ENCODE data around the gene CEP128.

The CEP128 gene

GRCh38 chr14:80554139-80554538, 387.4 kb downstream of the CEP128 start:
- no peak for DNase-seq
- TF ChIP-seq POLR2A (IDR thresholded peaks at IDR 0.05; ENCODE audit: low read length) (no peak), GATA1 (IDR thresholded peaks at IDR 0.05; ENCODE audit: low read depth, low read length) (no peak)

DNA sequence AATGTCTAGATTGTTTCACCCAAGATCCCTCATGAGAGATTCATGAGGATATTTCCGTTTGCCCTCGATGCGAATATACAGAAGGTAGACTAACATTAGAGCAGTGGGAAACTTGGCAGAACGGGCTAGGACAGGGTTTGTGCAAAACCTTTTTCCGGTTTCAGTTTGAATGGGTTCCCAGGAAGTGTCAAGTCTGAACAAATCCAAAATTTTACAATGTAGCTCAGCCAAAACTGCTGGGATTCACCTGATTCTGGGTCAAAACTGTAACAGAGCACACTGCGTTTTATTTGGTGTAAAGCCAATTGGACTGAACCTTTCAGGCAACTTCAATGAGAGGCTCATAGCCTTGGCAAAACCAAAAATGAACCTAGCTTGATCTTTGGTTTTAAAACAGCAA, 392.4 kb downstream of the CEP128 start:
- no peak for DNase-seq
- TF ChIP-seq POLR2A (IDR thresholded peaks at IDR 0.05; ENCODE audit: low read length) (no peak), GATA1 (IDR thresholded peaks at IDR 0.05; ENCODE audit: low read depth, low read length) (no peak)

- no peak for DNase-seq
- no peak for TF ChIP-seq GATA1 (IDR thresholded peaks at IDR 0.05; ENCODE audit: low read depth, low read length)
- TF ChIP-seq POLR2A (IDR thresholded peaks at IDR 0.05; ENCODE audit: low read length): no peak
Measured at GRCh38 chr14:80545935-80546854, 395.3 kb downstream of the CEP128 start.

DNA sequence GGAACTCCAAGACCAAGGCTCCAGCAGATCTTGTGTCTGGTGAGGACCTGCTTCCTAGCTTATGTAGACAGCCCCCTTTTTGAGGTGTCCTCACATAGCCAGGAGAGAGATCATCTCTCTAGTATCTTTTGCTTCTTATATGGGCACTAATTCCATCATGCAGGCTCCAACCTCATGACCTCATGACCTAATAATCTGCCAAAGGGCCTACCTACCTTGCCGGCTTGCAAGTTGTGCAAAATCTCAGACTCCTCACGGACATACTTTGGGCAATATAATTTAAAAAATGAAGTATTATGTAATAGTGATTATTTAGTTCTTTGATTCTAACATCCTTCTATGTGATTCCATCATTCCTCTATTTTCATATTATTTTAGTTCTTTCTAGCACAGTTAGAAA, 397.2 kb downstream of the CEP128 start:
- no peak for DNase-seq
- TF ChIP-seq GATA1 (IDR thresholded peaks at IDR 0.05; ENCODE audit: low read depth, low read length): no peak
- no peak for TF ChIP-seq POLR2A (IDR thresholded peaks at IDR 0.05; ENCODE audit: low read length)

DNA sequence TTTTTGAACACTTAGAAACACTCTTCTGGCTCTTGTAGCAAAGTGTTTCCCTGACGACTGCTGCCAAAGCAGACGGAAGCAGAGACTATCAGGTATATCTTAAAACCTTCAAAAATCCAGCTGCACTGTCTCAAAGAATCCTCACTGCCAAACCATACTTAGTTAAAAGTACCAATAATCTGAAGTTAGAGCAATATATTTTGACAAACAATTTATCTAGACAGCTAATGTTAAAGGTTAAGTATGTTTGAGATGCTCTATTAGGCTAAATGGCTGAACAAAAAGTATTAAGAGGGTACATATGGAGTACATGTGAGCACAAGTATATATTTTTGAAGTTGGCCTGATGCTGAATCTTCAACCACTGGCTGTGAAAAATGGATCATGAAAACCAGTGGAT, 398.3 kb downstream of the CEP128 start:
- TF ChIP-seq GATA1 (IDR thresholded peaks at IDR 0.05; ENCODE audit: low read depth, low read length): no peak
- no peak for DNase-seq

- DNase-seq: no peak
- TF ChIP-seq GATA1 (IDR thresholded peaks at IDR 0.05; ENCODE audit: low read depth, low read length): no peak
- no peak for TF ChIP-seq POLR2A (IDR thresholded peaks at IDR 0.05; ENCODE audit: low read length)
Measured at GRCh38 chr14:80538633-80539375, 402.7 kb downstream of the CEP128 start.

- no peak for DNase-seq
Measured at GRCh38 chr14:80537626-80538025, 403.9 kb downstream of the CEP128 start.

DNA sequence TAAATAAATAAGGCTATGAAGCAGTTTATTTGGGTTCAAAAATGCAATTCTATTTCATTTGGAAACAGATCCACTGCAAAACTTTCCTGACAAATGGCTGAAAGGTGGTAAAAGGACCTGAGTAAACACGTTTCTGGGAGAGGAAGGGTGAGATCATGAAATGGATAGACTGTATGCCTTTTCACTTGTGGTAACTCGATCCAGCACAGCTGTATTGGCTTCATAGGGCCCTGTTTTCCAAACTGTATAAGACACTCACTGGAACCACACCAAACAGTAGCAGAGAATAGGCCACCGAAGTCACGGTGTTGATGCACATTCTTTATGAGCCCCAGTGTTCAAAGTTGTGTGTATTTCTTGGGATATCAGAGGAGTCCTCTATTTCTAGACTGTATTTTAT, 405.1 kb downstream of the CEP128 start:
- no peak for DNase-seq
- TF ChIP-seq GATA1 (IDR thresholded peaks at IDR 0.05; ENCODE audit: low read depth, low read length) (no peak), POLR2A (IDR thresholded peaks at IDR 0.05; ENCODE audit: low read length) (no peak)

More at GRCh38 chr14:80537626-80538025, 403.9 kb downstream of the CEP128 start:
- no peak for TF ChIP-seq POLR2A (IDR thresholded peaks at IDR 0.05; ENCODE audit: low read length)
- TF ChIP-seq GATA1 (IDR thresholded peaks at IDR 0.05; ENCODE audit: low read depth, low read length): no peak

DNA sequence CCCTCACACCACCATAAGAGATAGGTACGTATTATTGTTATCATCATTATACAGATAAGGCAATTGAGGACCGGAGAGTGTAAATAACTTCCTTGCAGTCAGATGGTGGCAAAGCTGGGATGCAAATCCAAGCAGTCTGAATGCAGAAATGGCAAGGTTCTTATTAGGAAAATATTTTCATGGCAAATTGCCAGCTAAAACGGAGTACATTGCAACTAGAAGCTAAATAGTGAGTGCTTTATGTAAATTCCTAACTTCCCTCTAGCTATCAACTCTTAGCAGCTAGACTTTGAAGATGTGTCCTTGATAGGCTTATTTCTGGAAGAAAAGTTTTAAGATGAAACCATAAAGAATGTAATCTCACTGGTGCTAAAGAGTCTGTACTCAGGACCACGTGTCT, 406.4 kb downstream of the CEP128 start:
- no peak for DNase-seq

GRCh38 chr14:80523518-80524117, 417.9 kb downstream of the CEP128 start:
- DNase-seq: no peak
- TF ChIP-seq GATA1 (IDR thresholded peaks at IDR 0.05; ENCODE audit: low read depth, low read length) (no peak), POLR2A (IDR thresholded peaks at IDR 0.05; ENCODE audit: low read length) (no peak)

More for the DNA sequence above, 406.4 kb downstream of the CEP128 start:
- TF ChIP-seq GATA1 (IDR thresholded peaks at IDR 0.05; ENCODE audit: low read depth, low read length) (no peak), POLR2A (IDR thresholded peaks at IDR 0.05; ENCODE audit: low read length) (no peak)

DNA sequence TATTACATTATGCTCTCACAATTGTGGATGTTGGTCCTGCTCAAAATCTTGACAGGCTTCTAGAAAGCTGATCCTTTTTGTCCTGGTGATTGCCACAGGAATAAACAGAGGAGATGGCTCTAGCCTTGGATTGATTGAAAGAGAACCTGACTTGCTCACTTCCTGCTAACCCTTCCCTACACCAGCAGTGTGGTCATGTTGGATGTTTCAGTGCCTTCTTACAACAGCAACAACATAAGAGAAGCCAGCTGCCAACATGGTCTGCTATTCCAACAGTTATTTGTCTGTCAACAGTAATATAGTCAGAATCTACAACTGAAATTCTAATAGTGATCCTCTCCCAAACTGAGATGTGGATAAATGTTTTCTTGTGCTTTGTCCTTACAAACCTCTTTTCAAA, 418.6 kb downstream of the CEP128 start:
- no peak for DNase-seq
- TF ChIP-seq GATA1 (IDR thresholded peaks at IDR 0.05; ENCODE audit: low read depth, low read length) (no peak), POLR2A (IDR thresholded peaks at IDR 0.05; ENCODE audit: low read length) (no peak)

- no peak for DNase-seq
- no peak for TF ChIP-seq POLR2A (IDR thresholded peaks at IDR 0.05; ENCODE audit: low read length)
Measured at GRCh38 chr14:80522411-80522810, 419.1 kb downstream of the CEP128 start.

GRCh38 chr14:80521456-80521855, 420.1 kb downstream of the CEP128 start:
- DNase-seq: no peak
- TF ChIP-seq GATA1 (IDR thresholded peaks at IDR 0.05; ENCODE audit: low read depth, low read length): no peak
- no peak for TF ChIP-seq POLR2A (IDR thresholded peaks at IDR 0.05; ENCODE audit: low read length)

DNA sequence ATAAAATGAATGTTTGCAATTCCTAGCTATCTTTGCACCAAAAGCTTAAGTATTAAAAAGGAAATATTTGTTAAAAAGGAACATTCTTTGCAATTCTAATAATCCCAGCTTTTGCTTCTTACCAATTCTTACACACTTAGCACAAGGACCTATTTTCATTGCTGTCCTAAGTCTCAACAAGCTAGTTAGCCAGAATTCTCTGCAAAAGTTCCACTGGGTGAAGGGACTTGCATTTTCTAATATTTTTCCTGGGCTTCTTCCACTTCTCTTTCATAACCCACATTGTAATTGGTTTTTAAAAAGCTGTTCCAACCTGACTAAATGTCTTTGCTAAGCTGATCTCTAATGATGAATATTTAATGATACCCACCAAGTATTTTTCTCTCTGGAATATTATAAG, 422.5 kb downstream of the CEP128 start:
- TF ChIP-seq POLR2A (IDR thresholded peaks at IDR 0.05; ENCODE audit: low read length) (no peak), GATA1 (IDR thresholded peaks at IDR 0.05; ENCODE audit: low read depth, low read length) (no peak)

More for the DNA sequence above, 422.5 kb downstream of the CEP128 start:
- DNase-seq: no peak

Data from erythroblast (primary cell).